GM12892 (cell line): ENCODE measurements around the gene TMEM273.

Experiments
- DNase-seq: peaks from one replicate; pipeline ENCODE4 v3.0.0; 2011; ENCODE audit not compliant: insufficient read length
- FAIRE-seq: peaks from 2 replicates; lab custom pipeline; 2011; peaks lifted over from hg19 to GRCh38; lab: Jason Lieb, UNC
- POLR2A ChIP-seq: IDR thresholded peaks from 2 replicates; pipeline ENCODE4 v1.6.1; 2011; ENCODE audit warnings: low read depth, low read length, control low read depth
- POLR2AphosphoS5 ChIP-seq: IDR thresholded peaks from 2 replicates; pipeline ENCODE4 v1.6.1; 2011; ENCODE audit warnings: low read depth, low read length, control low read depth
- TAF1 ChIP-seq: IDR thresholded peaks from 2 replicates; pipeline ENCODE4 v1.6.1; 2011; ENCODE audit warnings: low read depth, mild to moderate bottlenecking, control low read depth, low read length, borderline replicate concordance

TMEM273 gene

DNA sequence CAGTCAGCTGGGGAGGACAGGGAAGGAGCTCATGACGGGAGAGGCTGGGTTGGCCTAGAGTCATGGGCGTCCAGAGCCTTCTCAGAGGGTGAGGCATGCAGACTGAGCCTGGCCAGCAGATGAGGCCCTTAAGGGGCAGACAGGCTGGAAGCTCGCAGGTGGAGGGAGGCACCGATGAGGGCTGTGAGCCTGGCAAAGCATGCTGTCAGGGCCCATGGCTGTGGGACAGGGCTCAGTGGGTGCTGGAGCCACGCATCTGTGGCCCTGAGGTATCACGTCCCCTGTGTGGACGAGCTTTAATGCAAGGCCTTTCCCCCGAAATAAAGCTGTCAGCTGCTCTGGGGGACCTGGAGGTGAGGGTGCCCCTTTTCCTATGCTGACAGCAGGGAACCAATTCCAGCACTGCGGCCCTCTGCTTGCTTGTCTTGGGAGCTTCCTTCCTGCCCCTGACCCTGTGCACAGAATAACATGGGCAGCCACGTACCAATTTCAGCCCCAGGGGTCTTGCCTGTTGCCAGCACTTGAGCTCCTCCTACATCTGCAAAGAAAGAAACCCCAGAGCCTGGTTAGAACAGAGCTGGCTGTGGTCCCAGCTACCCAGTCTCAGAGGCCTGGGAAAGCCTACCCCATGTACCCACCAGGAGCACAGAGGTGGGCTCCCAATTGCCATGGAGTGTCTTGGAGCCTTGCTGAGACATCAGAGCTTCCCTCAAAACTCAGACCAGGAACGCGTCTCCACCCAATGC is 20.6 kb downstream of the TMEM273 start:
- DNase-seq (no peak), FAIRE-seq (no peak)
- no peak for TF ChIP-seq TAF1
- TF ChIP-seq POLR2AphosphoS5, result no peak

DNA sequence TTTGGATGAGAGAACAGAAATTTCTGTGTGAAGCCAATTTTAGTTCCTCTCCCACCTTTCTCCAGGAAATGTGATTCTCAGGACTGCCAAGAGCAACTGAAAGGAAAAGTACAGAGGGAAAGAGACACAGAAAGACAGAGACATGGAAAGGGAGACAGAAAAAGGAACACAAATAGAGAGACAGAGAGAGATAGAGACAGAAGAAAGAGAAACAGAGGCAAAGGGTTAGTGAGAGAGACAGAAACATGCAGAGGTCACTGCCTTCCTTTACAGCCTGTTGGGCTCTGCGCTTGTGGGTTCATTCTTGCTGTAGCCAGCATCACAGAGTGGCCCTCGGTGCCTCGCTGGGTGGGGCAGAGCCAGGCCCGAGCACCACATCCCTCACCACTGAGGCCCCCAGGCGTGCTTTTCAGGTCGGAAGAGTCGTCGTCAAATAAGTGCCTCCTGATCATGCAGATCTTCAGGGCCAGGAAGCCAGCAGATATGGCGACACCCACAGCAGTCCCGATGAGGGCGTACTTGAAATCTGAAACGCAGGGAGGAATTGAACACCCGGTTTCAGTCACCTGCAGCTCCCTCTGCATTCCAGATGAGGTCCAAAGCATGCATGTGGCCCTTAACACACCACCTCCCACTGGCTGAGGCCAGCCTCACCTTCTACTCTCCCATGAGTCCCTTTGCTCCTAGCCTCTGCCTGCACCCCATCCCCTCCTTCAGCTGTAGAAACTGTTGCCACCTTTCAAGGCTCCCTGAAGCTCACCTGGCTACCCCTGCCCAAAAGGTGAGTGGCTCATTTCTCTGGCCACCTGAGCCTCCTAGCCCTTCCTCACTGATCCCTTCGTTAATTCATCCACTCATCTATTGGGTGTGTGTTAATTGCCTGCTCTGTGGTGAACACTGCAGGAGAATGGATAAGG is 21.4 kb downstream of the TMEM273 start:
- DNase-seq (no peak), FAIRE-seq (no peak)
- TF ChIP-seq POLR2AphosphoS5 (no peak), TAF1 (no peak), POLR2A (no peak)

DNA sequence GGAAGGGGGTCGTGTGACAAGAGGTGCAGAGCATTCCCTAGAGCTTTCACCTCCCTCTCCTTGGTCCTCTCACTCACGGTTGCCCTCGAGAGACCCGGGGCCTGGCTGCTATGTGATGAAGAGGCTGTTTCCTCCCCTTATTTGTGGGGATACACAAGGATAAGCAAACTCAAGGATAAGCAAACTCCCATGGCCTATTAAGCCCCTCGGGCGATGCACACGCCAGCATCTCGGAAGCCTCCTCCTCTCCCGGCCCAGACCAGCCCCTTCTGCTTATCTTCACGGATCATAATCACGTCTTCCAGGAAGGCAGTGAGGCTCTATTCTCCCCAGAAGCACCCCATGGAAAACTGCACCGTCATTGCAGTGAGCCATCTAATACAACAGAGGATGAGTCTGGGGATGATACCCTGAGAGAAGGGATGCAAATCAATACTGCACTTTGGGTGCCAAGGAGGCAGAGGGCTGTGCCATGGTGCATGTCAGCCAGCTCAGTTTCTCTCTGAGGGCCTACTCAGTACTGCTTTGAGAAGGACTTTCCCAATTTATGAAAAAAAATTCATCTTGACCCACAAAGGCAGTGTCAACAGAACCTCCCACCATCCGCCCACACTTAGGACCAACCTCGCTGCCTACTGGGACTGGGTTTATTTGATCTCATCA is 22.2 kb downstream of the TMEM273 start:
- no peak for FAIRE-seq
- DNase-seq, result no peak

DNA sequence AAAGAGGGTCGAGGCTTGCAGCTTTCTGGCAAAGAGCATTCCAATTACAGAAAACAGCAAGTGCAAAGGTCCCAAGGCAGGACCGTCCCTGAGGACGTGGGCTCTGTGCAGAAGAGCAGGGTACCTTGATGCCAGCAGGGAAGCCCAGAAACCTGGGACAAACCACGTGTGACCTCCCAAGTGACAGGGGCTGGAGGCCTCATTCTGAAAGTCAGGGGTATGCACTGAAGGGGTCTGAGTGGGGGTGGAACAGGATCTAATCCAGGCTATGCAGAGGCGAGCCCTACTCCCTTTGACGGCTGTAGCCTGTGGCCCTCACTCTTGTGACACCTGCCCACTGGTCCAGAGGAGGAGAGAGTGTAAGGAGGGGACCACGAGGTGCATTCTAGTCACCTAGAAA is 22.9 kb downstream of the TMEM273 start:
- FAIRE-seq (no peak), DNase-seq (no peak)
- no peak for TF ChIP-seq POLR2AphosphoS5
- no peak for TF ChIP-seq TAF1
- TF ChIP-seq POLR2A, result no peak

More for the DNA sequence above, 22.2 kb downstream of the TMEM273 start:
- TF ChIP-seq TAF1, result no peak

DNA sequence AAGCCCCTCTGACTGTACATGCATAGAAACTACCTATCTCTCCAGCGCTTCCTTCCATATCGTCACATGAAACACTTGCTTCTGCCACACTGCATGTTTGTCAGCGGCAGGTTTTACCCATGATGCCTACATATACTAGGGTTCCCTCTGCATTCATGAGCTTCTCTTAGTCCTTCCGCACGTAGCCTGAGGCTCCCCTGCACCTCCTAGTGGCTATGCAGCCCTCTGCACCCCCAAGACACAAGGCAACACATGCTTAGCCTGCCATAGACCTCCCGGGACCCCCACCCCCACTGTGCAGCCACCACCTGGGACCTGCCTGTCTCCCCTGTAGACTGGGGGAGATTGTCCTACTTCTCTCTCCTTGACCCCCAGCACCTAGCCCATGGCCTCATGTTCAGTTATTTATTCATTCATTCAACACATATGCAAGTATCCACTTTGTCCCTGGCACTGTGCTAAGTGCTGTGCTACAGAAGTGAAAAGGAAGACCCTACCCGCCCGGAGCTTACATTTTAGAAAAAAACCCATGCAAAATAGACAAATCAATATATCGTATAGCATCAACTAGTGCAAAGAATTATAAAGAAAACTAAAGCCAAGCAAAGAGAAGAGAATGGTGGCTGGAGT is 23.5 kb downstream of the TMEM273 start:
- DNase-seq (peak; percentile 39), FAIRE-seq (peak; percentile 83)

DNA sequence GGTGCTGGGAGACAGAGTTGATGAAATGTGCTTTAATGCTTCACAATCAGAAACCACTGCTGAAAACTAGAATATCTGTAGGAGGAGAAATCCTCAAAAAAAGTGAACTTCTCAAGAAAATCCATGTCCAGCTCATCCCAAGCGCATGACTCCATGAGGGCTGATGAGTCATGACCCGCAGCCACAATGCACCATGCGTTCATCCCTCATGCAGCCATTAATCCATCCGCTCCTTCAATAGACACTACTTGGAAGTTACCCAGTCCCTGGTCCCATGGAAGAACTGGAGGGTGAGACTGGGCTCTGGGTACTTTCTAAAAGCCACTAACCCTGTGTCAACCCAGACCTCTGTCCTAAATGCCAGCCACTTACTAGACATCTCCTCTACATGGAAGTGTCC is 24.4 kb downstream of the TMEM273 start:
- FAIRE-seq (no peak), DNase-seq (no peak)
- no peak for TF ChIP-seq POLR2A
- TF ChIP-seq POLR2AphosphoS5, result no peak
- no peak for TF ChIP-seq TAF1

More for the DNA sequence above, 23.5 kb downstream of the TMEM273 start:
- no peak for TF ChIP-seq TAF1
- TF ChIP-seq POLR2AphosphoS5, result no peak
- TF ChIP-seq POLR2A, result no peak

DNA sequence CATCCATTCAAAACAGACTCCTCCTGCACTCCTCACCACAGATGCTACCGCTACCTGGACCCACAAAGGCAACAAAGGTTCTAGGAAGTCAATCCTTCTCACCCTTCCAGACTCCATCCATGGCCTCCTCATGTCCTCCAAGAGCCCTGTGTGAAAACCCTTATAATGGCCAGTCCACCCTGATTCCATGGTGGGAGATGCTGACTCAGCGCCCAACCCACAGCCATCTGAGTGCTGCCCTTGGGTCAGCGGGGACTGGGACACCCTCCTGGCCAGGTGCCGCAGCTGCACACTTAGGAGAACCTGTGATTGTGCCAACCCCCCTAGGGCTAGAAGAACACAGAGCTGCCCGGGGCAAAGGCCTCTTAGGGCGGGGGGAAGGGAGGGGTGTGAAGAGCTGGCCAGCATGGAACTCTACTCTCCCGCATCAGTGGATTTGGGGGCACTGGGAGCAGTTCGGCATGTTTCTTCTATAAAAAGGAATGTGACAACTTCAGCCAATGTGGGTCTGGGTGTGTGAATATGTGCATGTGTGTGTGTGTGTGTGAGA is 25.4 kb downstream of the TMEM273 start:
- DNase-seq, result no peak
- no peak for FAIRE-seq
- TF ChIP-seq POLR2AphosphoS5 (no peak), TAF1 (no peak)

DNA sequence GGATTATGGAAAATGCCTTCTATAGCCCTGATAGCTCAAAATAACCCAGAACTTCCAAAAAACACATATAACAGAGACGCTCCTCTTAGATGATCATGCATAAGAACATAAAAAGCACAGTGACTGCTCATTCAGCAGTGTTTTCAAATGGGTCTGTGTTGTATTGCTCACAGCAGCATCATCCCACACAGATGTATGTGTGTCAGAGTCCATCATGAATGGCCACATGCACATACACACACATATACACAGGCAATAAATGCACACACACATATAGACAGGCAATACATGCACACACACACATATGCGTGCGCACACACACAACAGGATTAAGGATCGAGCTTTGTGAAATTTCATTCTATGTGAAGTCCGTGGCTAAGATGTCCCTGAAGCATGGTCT is 26.1 kb downstream of the TMEM273 start:
- no peak for FAIRE-seq
- DNase-seq, result no peak
- TF ChIP-seq POLR2AphosphoS5, result no peak
- no peak for TF ChIP-seq TAF1
- no peak for TF ChIP-seq POLR2A

DNA sequence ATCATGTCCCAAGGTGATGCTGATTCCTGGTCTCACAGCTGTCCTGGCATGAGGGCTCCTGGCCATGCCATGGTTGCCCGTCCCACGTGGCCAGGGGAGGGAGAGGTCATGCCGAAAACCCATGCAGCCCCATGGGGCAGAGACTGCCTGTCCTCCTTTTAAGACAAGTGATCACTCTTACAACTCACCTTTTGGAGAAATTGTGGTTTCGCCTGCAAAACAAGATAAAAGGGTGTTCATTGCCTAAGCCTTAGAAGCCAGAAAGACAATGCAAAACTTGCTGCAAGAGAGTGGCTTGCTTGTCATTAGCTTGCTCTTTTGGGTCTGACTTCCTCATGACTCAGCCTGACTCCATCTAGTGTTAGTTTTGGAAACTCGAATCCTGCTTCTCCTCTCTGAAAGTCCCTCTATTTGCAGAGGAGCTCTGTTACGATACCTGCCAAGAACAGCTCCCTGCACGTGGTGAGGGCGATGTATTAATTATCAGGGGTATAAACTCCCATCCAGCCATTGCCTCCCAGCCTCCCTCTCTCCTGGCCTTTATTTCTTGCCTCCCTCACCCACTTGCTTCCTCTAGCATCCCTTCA is 26.7 kb downstream of the TMEM273 start:
- DNase-seq (no peak), FAIRE-seq (no peak)
- TF ChIP-seq POLR2AphosphoS5 (no peak), TAF1 (no peak), POLR2A (no peak)

DNA sequence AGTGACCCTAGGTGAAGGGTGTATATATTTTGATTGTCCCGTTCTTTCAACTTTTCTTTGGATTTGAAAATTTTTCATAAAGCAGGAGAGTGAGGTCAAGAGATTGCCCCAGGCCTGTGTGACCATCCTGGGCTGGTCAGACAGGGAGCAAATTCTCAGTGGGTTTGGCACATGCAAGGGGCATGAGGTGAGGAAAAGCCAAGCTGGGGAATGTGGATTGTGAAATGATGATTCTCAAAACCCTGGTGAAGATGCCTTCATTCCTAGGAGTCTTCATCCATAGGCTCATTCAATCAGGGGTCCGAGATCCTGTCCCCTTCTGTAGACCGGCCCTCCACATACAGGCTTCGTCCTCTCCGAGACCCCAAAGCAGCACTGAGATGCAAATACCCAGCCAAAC is 27.4 kb downstream of the TMEM273 start:
- no peak for TF ChIP-seq POLR2A
- DNase-seq (no peak), FAIRE-seq (no peak)

DNA sequence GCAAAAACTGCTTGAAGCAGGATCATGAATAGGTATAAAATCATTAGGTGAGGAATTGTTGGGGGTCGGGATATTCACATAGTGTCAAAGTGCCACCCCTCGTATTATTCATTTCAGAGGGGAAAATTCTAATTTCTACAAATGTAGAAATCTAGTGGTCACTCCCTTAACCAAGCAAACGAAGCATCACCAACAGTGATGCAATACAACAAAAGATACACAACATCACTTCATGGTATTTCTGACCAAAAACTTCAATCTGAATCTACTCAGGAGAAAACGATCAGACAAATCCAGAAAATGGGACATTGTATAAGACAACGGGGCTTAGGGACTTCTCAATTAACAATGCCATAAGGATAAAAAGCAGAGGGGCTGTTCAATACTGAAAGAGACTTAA is 28.1 kb downstream of the TMEM273 start:
- TF ChIP-seq POLR2AphosphoS5, result no peak
- TF ChIP-seq TAF1, result no peak
- TF ChIP-seq POLR2A, result no peak
- no peak for FAIRE-seq

More for the DNA sequence above, 28.1 kb downstream of the TMEM273 start:
- no peak for DNase-seq
